CD4-positive, alpha-beta T cell treated with Interleukin-1 beta for 1 hour (primary cell): ENCODE results near the gene EP300.

ENCODE experiments used
- DNase-seq, 2 donors: peaks; one replicate each; pipeline ENCODE4 v3.0.0-alpha.2; 2020 to 2022

The EP300 gene

GRCh38 chr22:41216984-41217383 is 124.6 kb downstream of the EP300 start:
- DNase-seq: no peak

GRCh38 chr22:41217553-41218157 is 125.3 kb downstream of the EP300 start:
- DNase-seq: peak; percentile 36 to 49

GRCh38 chr22:41222846-41223507 is 130.6 kb downstream of the EP300 start:
- no peak for DNase-seq

- DNase-seq: no peak
These were observed 131.1 kb downstream of the EP300 start for GRCh38 chr22:41223535-41223934.

GRCh38 chr22:41226723-41227655 is 134.6 kb downstream of the EP300 start:
- no peak for DNase-seq

- no peak for DNase-seq
These were observed 136.8 kb downstream of the EP300 start for GRCh38 chr22:41229215-41229614.
